GM13976 (cell line): Measurements from ENCODE around the gene MAGEA12.
"Not testable (repeated sequence)": the region's sequence is repeated elsewhere in the genome, so short reads cannot be mapped to it uniquely, and the experiment has no call there.

Source experiments
- DNase-seq: peaks from one replicate; pipeline ENCODE4 v3.0.0; 2012; ENCODE audit warnings: low spot score
- CTCF ChIP-seq: IDR thresholded peaks from 2 replicates; pipeline ENCODE4 v1.5.1; 2012; ENCODE audit warnings: borderline replicate concordance, mild to moderate bottlenecking; ENCODE audit not compliant: insufficient read depth; ENCODE audit errors: extremely low read depth, missing control alignments, control extremely low read depth
- in situ Hi-C: fragments of 300-500 bp; cut with MboI; formaldehyde crosslinking; loops from one replicate; pipeline ENCODE4 v1.12.0; 2022; ENCODE audit warnings: low sequenced_read_pairs, mixed read lengths, inconsistent platforms; ENCODE audit not compliant: unreplicated experiment

Gene MAGEA12

GRCh38 chrX:152733261-152733975 lies at the start of gene MAGEA12, which contains the start of gene CSAG1:
Gene MAGEA12, plus strand, starts transcription at chrX:152733757. Its CDS starts 2,405 bp downstream, at chrX:152736162.
Gene CSAG1, minus strand, starts transcription at chrX:152733721. Its CDS starts 1,261 bp downstream, at chrX:152732460.
- no peak for DNase-seq

GRCh38 chrX:152697952-152698931 lies 35.3 kb upstream of the MAGEA12 start, which contains the start of gene MAGEA3:
Gene MAGEA3, plus strand, starts transcription at chrX:152698794. Its CDS starts 2,039 bp downstream, at chrX:152700833.
- in situ Hi-C loops, DNase-seq: not testable (repeated sequence)

More at GRCh38 chrX:152733261-152733975, at the start of gene MAGEA12, which contains the start of gene CSAG1:
- in situ Hi-C loops, result no loop called here
- TF ChIP-seq CTCF, result no peak

- in situ Hi-C loops, DNase-seq: not testable (repeated sequence)
Observed at GRCh38 chrX:152700390-152700789, 33.2 kb upstream of the MAGEA12 start.

GRCh38 chrX:152706500-152706899 lies 27.1 kb upstream of the MAGEA12 start:
- in situ Hi-C loops, DNase-seq: not testable (repeated sequence)

- in situ Hi-C loops, DNase-seq: not testable (repeated sequence)
Observed at GRCh38 chrX:152709173-152709572, 24.4 kb upstream of the MAGEA12 start, which contains the start of gene CSAG2. Gene CSAG2, minus strand, starts transcription at chrX:152709273. Its CDS starts 161 bp downstream, at chrX:152709112.

- DNase-seq, in situ Hi-C loops: not testable (repeated sequence)
Observed at GRCh38 chrX:152713195-152713594, 20.4 kb upstream of the MAGEA12 start.

- DNase-seq, in situ Hi-C loops: not testable (repeated sequence)
Observed at GRCh38 chrX:152713815-152714787, 19.5 kb upstream of the MAGEA12 start, which contains the start of gene MAGEA2B. Gene MAGEA2B, plus strand, starts transcription at chrX:152714628. Its CDS starts 2,479 bp downstream, at chrX:152717107.

GRCh38 chrX:152725409-152725808 lies 8.1 kb upstream of the MAGEA12 start:
- no peak for TF ChIP-seq CTCF
- in situ Hi-C loops, result no loop called here
- no peak for DNase-seq

GRCh38 chrX:152734143-152734858 lies 744 bp downstream of the MAGEA12 start:
- DNase-seq, in situ Hi-C loops: not testable (repeated sequence)
